Measurements from ENCODE around the gene TSC2.
"Not testable (repeated sequence)": the region's sequence is repeated elsewhere in the genome, so short reads cannot be mapped to it uniquely, and the experiment has no call there.

Gene TSC2

DNA sequence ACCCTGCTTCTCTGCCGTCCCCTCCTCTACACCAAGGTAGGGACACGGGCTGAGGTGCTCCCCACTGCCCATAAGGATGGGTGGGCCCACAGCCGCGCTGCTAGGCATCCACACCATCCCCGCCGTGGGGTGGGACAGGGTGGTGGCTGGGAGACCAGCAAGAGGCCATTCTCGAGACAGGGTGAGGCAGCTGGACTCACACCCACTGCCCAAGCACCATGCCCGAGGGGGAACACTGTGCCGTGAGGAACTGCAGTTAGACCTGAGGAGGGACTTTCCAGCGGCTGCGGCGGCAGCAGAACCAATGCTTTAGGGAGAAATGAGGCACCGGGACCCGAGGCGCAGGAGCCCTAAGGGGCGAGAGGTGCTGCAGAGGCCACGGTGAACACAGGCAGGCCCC is 74.6 kb downstream of the TSC2 start:
- no peak for DNase-seq
- in situ Hi-C loops (cut with HindIII; ENCODE audit: low pct_ligation_motif_present, low pct_unique_long_range_greater_than_20kb, low sequenced_read_pairs): no loop called here

DNA sequence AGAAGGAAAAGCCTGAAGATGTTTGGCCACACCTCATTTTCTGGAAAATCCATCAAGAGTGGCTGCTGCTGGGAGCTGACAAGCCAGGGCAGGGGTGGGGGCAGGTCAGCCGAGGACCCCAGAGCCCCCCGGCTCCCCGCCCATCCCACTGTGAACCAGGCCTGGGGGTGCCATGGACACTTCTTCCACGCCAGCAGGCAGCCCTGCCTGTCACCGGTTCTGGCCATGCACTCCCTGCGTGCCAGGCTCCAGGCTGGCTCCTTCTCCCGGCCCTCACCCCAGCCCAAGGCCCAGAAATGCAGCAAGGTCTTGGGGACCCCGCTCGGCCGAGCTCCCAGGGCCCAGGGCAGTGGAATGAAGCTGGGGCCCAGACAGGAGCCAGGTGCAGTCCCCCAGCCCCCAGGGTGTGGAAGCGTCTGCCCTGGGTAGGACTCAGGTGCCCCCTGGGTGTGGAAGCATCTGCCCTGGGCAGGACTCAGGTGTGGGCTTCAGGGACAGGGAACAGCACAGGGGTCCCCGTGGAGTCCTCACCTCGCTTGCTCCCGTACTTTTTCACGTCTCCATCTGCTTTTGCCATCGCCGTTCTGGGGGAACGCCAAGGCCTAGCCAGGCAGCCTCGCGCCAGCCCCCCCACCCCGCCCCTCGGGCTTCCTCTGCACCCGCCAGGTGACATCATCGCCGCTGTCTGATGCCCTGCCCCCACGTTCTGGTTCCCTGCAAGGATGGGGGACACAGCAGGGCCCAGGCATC is 75.3 kb downstream of the TSC2 start:
- DNase-seq; in situ Hi-C loops (cut with HindIII; ENCODE audit: low pct_ligation_motif_present, low pct_unique_long_range_greater_than_20kb, low sequenced_read_pairs): not testable (repeated sequence)

DNA sequence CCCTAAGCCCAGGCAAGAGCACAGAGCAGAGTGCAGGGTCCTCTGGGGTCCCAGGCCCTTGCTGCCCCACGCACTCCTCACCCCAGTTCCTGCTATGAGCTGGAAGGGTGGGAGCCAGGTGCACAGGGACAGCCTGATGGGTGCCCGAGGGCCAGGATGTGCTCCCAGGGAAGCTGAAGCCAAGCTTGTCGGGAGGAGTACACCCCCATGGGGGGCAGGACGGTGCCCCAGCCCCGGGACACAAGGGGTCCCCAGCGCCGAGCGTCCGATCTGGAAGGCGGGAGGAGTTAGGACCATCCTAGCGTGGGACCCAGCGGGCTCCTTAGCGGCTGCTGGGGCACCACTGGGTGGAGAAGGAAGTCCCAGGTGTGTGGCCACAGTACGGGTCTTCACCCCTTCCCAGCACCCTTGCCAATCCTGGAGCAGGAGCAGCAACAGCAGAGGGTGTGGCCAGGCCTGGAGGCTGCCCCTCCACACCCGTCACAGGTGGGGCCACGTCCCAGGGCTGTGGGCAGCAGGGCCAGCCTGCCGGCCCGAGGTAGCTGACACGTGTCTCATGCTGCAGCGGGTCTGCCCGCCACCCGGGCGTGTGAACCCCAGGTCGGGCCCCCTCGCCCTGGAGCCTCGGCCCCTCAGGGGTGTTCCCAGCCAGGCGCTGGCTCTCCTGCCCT is 76.1 kb downstream of the TSC2 start:
- in situ Hi-C loops (cut with HindIII; ENCODE audit: low pct_ligation_motif_present, low pct_unique_long_range_greater_than_20kb, low sequenced_read_pairs); DNase-seq: not testable (repeated sequence)

DNA sequence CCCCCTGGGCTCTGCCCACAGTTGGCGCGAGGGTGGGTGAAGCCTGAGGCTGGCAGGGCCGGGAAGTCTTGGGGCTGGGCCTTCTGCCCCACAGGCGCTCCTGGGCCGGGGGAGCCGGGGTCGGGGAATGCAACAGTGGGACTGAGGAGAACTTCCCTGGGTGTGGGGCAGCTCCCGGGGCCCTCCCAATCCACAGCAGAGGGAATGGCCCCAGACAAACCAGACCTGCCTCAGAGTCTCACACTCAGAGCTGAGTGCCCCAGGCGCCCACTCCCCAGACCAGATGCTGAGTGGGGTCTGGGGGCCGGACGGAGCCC is 76.5 kb downstream of the TSC2 start:
- in situ Hi-C loops (cut with HindIII; ENCODE audit: low pct_ligation_motif_present, low pct_unique_long_range_greater_than_20kb, low sequenced_read_pairs); DNase-seq: not testable (repeated sequence)

DNA sequence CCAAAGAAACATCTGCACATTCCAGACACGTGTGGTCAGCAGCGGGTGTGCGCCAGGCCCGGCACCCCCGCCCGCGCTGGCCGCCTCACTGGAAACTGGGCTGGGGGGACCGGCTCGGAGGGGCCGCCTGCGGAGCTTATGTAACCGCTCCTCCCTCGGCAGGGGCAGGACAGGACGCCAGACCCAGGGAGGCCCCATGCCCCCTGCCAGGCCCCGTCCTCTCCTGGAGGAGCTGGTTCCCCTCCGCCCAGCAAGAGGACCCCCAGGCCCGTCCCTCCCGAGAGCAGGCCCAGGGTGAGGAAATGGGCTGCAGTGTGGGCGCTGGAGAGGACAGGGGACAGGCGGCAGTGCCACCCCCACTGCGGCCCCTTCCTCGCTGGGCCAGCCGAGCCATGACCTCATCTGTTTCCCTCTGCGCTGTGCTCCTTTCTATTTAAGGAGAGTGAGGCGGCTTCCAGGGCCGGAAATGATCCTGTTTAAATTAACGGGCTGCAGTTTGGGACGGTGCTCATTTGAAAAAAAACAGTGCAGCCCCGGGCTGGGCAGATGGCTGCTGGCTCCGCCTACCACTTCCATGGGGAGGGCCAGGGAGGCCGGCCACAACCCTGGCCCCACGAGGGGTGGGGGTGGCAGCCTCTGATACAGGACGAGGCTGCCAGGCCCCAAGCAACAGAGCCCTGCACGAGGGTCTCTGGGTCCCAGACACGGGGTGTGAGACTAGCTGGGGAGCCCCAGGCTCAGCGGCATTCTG is 77.1 kb downstream of the TSC2 start:
- DNase-seq; in situ Hi-C loops (cut with HindIII; ENCODE audit: low pct_ligation_motif_present, low pct_unique_long_range_greater_than_20kb, low sequenced_read_pairs): not testable (repeated sequence)

DNA sequence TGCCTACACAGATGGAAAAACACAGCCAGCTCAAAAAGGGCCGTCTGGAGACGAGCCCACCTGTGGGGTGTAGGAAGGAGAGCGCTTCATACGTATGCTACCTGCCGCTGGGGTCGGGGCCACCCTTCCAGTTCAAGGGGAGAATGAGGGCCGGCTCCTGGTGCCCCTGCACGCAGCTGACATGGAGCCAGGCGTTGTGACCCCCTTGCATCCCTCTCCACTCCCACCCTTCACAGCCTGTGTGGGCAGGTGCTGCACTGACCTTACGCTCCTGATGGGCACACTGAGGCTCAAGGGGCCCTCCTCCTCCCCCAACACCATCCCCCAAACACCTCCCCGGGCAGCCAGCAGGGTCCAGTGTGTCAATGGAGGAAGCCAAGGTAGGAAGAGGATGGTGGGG is 77.8 kb downstream of the TSC2 start:
- in situ Hi-C loops (cut with HindIII; ENCODE audit: low pct_ligation_motif_present, low pct_unique_long_range_greater_than_20kb, low sequenced_read_pairs); DNase-seq: not testable (repeated sequence)

DNA sequence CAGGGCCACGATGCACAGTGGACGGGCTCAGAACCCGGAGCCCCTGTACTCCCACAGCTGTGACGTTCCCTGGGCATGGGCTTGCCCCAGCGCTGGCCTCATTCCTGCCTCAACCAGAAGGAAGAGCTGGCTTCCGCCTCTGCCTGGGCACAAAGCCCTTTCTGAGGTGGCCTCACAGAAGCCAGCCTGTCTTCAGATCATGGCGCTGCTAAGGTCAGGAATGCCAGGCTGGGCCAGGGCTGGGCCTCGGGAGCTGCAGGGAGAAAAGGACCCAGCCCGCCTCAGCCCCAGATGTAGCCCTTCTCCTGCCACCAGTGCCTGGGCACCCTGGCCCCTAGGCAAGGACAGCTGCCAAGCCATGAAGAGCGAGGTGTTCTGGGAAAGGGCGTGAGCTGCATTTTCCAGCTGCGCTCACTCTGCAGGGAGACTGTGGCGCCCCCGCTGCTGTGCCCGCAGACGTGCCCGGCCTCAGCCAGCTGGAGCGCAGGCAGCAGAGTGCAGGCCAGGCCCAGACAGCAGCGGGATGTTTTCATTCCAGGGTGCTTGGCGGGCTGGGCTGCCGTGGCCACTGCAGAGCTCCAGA is 78.5 kb downstream of the TSC2 start:
- in situ Hi-C loops (cut with HindIII; ENCODE audit: low pct_ligation_motif_present, low pct_unique_long_range_greater_than_20kb, low sequenced_read_pairs); DNase-seq: not testable (repeated sequence)

DNA sequence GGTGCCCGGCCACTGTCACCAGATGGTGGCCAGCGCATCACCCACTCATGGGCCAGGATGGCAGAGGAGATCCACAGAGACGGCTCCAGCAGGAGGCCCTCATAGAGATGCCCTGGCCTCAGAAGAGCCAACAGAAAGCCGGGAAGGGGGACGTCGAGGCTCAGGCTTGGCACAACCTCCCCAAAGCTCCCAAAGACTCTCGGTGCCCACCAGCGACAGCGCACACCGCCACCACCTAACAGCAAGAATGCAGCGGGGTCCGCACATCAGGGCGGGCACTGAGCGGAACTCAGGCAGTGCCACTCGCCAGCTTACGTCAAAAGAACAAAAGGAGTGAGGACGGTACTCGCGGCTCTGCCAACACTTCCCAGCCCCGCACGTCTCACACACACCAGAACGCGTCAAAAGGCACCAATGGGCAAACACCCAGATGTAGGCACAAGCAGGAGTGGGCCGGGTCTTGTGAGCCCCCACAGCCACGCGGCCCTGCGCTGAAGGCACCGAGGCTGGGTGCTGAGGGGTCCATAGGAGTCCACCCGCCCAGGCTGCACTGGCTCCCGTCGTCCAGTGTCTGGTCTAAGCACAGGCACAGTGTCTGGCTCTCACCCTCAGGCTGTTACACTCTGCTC is 79.3 kb downstream of the TSC2 start:
- in situ Hi-C loops (cut with HindIII; ENCODE audit: low pct_ligation_motif_present, low pct_unique_long_range_greater_than_20kb, low sequenced_read_pairs); DNase-seq: not testable (repeated sequence)

DNA sequence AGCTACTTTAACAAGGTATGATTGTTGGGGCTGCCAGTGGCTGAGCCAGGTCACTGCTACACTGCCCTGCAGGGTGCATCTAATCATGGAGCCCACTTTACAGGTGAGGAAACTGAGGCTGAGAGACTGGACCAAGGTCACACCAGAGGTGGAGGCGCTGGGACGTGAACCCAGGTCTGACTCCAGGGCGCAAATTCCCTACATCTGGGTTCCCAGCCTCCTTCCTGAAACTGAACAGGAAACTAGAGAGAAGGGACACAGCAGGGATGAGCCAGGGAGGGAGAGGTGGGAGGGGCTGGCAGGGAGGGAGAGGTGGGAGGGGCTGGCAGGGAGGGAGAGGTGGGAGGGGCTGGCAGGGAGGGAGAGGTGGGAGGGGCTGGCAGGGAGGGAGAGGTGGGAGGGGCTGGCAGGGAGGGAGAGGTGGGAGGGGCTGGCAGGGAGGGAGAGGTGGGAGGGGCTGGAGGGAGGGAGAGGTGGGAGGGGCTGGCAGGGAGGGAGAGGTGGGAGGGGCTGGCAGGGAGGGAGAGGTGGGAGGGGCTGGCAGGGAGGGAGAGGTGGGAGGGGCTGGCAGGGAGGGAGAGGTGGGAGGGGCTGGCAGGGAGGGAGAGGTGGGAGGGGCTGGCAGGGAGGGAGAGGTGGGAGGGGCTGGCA is 80.0 kb downstream of the TSC2 start:
- peak; percentile 49 for DNase-seq
- in situ Hi-C loops (cut with HindIII; ENCODE audit: low pct_ligation_motif_present, low pct_unique_long_range_greater_than_20kb, low sequenced_read_pairs): not testable (repeated sequence)

DNA sequence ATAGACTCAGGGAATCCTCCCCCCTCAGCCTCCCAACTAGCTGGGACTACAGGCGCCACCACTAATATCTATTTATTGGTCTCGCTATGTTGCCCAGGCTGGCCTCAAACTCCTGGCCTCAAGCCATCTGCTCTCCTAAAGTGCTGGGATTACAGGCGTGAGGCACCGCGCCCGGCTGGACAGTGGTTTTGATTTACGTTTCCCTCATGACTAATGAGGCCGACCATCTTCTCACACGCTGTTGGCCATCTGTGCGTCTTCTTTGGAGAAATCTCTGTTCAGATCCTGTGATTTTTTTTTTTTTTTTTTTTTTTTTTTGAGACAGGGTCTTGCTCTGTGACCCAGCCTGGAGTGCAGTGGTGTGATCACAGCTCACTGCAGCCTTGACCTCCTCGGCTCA is 81.5 kb downstream of the TSC2 start:
- DNase-seq; in situ Hi-C loops (cut with HindIII; ENCODE audit: low pct_ligation_motif_present, low pct_unique_long_range_greater_than_20kb, low sequenced_read_pairs): not testable (repeated sequence)

DNA sequence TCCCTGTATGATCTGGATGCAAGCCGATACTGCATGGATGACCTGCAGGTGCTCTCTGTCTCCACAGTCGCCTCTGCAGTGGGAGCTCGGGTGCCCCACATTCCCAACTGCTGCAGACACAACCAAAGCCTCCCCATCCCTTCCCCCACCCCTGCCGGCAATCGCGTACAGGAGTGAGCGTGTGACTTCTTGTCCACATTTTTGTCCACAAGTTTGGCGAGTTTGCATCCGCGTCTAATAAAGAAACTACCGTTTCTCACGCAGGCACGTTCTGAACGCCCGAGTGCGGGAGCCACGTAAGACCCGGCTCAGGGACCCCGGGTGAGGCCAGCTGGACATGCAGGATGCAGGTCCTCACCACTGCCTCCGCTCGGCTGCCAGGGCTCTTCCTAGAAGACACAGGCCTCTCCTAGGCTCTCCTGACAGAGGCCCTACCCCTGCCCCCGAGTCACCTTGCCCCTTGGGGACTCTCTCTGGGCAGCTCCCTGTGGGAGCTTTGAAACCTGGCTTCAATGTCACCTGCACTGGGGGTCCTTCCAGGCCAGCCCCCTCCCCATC is 82.2 kb downstream of the TSC2 start:
- DNase-seq; in situ Hi-C loops (cut with HindIII; ENCODE audit: low pct_ligation_motif_present, low pct_unique_long_range_greater_than_20kb, low sequenced_read_pairs): not testable (repeated sequence)

DNA sequence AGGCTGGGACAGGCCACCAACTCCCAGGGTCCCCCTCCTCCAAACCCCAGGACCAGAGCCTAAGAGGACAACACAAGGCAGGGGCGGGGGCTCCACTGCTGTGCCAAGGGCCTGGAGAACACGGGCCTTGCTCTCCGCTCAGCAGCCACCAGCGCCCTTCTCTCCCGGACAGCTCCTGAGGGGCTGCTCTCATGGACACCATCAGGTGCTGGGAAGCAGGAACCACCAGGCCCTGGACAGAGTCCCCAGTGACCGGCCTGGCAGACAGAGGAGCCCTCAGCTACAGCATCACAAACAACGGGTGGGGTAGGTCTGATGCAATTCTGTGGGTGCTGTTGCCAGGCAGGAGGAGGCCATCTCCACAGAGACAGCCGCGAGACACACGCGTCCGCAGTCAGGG is 86.0 kb downstream of the TSC2 start:
- DNase-seq; in situ Hi-C loops (cut with HindIII; ENCODE audit: low pct_ligation_motif_present, low pct_unique_long_range_greater_than_20kb, low sequenced_read_pairs): not testable (repeated sequence)

DNA sequence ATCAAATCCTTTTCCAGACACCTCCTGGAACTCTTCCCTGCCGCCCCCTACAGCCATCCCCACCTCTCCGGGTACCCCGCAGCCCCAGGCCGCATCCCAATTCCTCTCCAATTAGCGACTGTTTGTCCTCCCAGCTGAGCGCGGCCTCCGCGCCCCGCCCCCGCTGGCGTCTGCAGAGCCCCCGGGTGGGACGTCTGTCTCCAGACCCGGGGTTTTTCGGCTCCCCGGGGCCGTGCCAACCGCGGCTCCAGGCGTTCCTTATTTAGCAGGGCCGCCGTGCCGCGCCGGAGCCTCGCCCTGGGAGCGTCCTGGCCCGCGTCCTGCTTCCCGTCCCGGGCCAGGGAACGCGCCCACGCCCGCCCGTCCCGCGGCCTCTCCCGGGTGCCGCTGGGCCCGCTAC is 87.3 kb downstream of the TSC2 start:
- DNase-seq; in situ Hi-C loops (cut with HindIII; ENCODE audit: low pct_ligation_motif_present, low pct_unique_long_range_greater_than_20kb, low sequenced_read_pairs): not testable (repeated sequence)

DNA sequence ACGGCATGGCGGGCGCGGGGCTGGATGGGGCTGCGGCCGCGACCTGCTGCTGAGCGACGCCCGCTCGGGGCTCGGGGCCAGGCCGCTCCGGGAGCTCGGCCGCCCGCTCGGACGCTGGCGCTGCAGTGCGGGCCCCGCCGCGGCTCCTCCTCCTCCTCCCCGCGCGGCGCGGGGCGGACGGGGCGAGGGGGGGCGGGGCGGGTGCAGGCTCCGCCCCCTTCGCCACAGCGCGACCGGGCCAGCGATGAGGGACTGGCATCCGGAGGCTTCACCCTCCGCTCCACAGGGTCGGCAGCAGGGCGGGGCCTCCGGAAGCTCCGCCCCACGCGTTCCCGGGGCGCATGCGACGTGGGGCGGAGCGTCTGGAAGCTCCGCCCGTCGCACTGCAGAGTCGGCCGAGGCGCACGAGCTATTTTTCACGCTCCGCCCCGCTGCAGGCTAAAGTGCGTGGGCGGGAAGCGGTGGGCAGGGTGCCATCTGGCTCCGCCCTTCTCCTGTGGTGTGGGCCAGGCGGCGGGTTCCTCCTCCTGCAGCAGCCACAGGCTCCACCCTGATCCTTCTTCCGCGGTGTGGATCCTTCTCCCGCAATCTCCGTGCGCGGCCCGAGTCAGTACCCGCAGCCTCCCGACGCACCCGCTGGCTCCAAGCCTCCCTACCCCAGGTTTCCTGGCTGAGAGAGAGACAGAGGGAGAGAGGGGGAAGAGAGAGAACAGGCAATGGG is 88.1 kb downstream of the TSC2 start, which contains the start of gene PKD1:
TSS of gene PKD1 (minus strand) at position 129 of the 721 bp plus-strand sequence. CDS start 209 bp downstream, outside the sequence.
- in situ Hi-C loops (cut with HindIII; ENCODE audit: low pct_ligation_motif_present, low pct_unique_long_range_greater_than_20kb, low sequenced_read_pairs): not testable (repeated sequence)
- DNase-seq: peak; percentile 90

Data from ACHN (cell line).